VCaP (cell line): ENCODE measurements around the gene HMCN1.
"Not testable (repeated sequence)": the region's sequence is repeated elsewhere in the genome, so short reads cannot be mapped to it uniquely, and the experiment has no call there.

Experiments used
- H3K27ac ChIP-seq: fragments of 450-650 bp; 2 replicates; pipeline ENCODE4 v1.5.1; 2017
- CTCF ChIP-seq: fragments of 450-650 bp; conservative IDR thresholded peaks from 2 replicates; pipeline ENCODE4 v1.5.1; 2017; ENCODE audit warnings: mild to moderate bottlenecking, moderate library complexity

HMCN1 gene

GRCh38 chr1:185874246-185874645 is 140.1 kb downstream of the HMCN1 start:
- no peak overlapping the region for H3K27ac ChIP-seq
- no peak for TF ChIP-seq CTCF

GRCh38 chr1:185880330-185880729 is 146.1 kb downstream of the HMCN1 start:
- TF ChIP-seq CTCF, result no peak
- H3K27ac ChIP-seq, result no peak overlapping the region

GRCh38 chr1:185880779-185881333 is 146.7 kb downstream of the HMCN1 start:
- no peak for TF ChIP-seq CTCF
- H3K27ac ChIP-seq, result no peak overlapping the region

GRCh38 chr1:185886046-185886445 is 151.9 kb downstream of the HMCN1 start:
- H3K27ac ChIP-seq, result no peak overlapping the region
- TF ChIP-seq CTCF, result no peak

GRCh38 chr1:185886671-185887070 is 152.5 kb downstream of the HMCN1 start:
- H3K27ac ChIP-seq, result no peak overlapping the region
- TF ChIP-seq CTCF, result no peak

- not testable (repeated sequence) for H3K27ac ChIP-seq
Measured at GRCh38 chr1:185892831-185893403, 158.7 kb downstream of the HMCN1 start.

GRCh38 chr1:185894791-185895190 is 160.6 kb downstream of the HMCN1 start:
- no peak overlapping the region for H3K27ac ChIP-seq
- no peak for TF ChIP-seq CTCF

- no peak for TF ChIP-seq CTCF
Measured at GRCh38 chr1:185895208-185895900, 161.2 kb downstream of the HMCN1 start.

More at GRCh38 chr1:185895208-185895900, 161.2 kb downstream of the HMCN1 start:
- H3K27ac ChIP-seq, result no peak overlapping the region
